Thoracic aorta (tissue), 2 donors: ENCODE results near the gene SKAP1. TPM values are rescaled to one million over a fixed set of nuclear protein-coding genes. Genes with fewer than 3 reads are reported as not detected.
"Not testable (repeated sequence)": the region's sequence is repeated elsewhere in the genome, so short reads cannot be mapped to it uniquely, and the experiment has no call there.

Experiments used
- ATAC-seq: fragments of 150-250 bp; one replicate; pipeline ENCODE4 v1.8.0; 2017; ENCODE audit warnings: low read depth; ENCODE audit not compliant: insufficient number of reproducible peaks, low FRiP score
- DNase-seq: peaks from one replicate; pipeline ENCODE4 v3.0.0-alpha.2; 2020; ENCODE audit warnings: low spot score
- H3K27ac ChIP-seq, 2 donors: fragments of 200-600 bp; sonication (generic); 1 replicate in 1 of 2; 2 replicates in 1 of 2; pipeline ENCODE4 v1.5.1; 2016; ENCODE audit warnings: mild to moderate bottlenecking in 2 of 2, moderate library complexity in 2 of 2
- H3K27me3 ChIP-seq: fragments of 200-600 bp; sonication (generic); replicated peaks from 2 replicates; pipeline ENCODE4 v1.6.0; 2016; ENCODE audit warnings: mild to moderate bottlenecking; ENCODE audit not compliant: insufficient read depth
- H3K36me3 ChIP-seq: fragments of 200-600 bp; sonication (generic); one replicate; pipeline ENCODE4 v1.5.1; 2016
- H3K4me1 ChIP-seq, 2 donors: fragments of 200-600 bp; sonication (generic); 1 replicate in 1 of 2; 2 replicates in 1 of 2; pipeline versions ENCODE4 v1.5.1 to v1.6.0; 2016; ENCODE audit warnings: low read depth in 2 of 2, mild to moderate bottlenecking in 1 of 2; ENCODE audit not compliant: control insufficient read depth in 1 of 2
- H3K4me3 ChIP-seq: fragments of 200-600 bp; sonication (generic); 2 replicates; pipeline ENCODE4 v1.5.1; 2016; ENCODE audit warnings: mild to moderate bottlenecking
- H3K9me3 ChIP-seq: fragments of 200-600 bp; sonication (generic); 2 replicates; pipeline ENCODE4 v1.5.1; 2016
- total RNA-seq, 2 donors: library from RNA; depleted of rRNA; stranded (reverse); fragments of >200 nt; gene quantifications; one replicate each; pipeline versions ENCODE4 v1.1.0 to v1.2.3, GENCODE V29; 2016
- TF ChIP-seq, protein P1 (sequence below): fragments of 200-600 bp; sonication (generic); IDR thresholded peaks from one replicate; pipeline ENCODE4 v1.5.1; 2019; ENCODE audit warnings: antibody characterized with exemption

SKAP1 gene
- total RNA-seq, 2 donors from 2014 or later, result 2.6 TPM; not detected in 1

DNA sequence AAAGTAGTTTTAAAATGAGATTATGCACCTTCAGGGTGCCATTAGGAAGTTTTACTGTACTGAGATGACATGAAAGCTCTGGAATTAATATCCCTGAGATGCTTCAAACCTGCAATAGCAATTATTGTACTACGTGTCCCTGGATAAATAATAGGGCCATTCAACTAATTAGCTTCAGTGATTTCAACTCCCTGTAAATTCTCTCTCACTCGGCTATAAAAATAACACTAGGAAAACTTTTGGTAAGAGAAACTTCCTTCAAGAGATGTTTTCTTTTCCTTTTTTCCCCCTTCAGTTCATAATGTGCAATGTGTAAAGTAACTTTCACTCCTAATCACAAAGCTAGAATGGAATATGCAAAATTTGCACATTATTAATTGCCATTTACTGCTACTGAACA lies 176.0 kb downstream of the SKAP1 start:
- ATAC-seq, result no peak
- DNase-seq, result no peak
- H3K27me3 ChIP-seq, result no peaks in the 10 kb centered on the region
- no peak overlapping the region for H3K4me3 ChIP-seq
- H3K4me1 ChIP-seq, result no peaks in the 10 kb centered on the region
- no peak overlapping the region for H3K27ac ChIP-seq
- TF ChIP-seq, protein P1, sequence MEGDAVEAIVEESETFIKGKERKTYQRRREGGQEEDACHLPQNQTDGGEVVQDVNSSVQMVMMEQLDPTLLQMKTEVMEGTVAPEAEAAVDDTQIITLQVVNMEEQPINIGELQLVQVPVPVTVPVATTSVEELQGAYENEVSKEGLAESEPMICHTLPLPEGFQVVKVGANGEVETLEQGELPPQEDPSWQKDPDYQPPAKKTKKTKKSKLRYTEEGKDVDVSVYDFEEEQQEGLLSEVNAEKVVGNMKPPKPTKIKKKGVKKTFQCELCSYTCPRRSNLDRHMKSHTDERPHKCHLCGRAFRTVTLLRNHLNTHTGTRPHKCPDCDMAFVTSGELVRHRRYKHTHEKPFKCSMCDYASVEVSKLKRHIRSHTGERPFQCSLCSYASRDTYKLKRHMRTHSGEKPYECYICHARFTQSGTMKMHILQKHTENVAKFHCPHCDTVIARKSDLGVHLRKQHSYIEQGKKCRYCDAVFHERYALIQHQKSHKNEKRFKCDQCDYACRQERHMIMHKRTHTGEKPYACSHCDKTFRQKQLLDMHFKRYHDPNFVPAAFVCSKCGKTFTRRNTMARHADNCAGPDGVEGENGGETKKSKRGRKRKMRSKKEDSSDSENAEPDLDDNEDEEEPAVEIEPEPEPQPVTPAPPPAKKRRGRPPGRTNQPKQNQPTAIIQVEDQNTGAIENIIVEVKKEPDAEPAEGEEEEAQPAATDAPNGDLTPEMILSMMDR, result no peak
- H3K9me3 ChIP-seq, result no peaks in the 10 kb centered on the region
- no peaks in the 10 kb centered on the region for H3K36me3 ChIP-seq

DNA sequence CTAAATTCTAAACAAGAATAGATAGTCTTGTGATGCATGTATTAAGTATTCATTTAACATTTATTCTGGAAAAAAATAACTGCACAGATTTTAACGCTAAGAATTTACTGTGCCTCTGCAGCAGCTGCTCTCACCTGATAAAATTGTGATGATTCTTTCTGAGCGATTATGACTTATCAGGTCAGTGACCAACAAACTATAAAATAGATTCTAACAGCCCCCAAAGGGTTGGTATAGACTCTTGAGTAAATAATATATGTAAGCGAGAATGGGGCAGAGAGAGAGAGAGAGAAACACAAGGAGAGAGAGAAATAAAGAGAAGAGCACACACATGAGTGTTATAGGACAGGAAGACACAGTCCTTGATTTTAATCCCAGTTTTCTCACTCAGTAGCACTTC lies 178.1 kb downstream of the SKAP1 start:
- H3K4me3 ChIP-seq, result no peak overlapping the region
- no peaks in the 10 kb centered on the region for H3K9me3 ChIP-seq
- no peak for DNase-seq
- no peaks in the 10 kb centered on the region for H3K36me3 ChIP-seq
- ATAC-seq, result no peak
- no peak overlapping the region for H3K27ac ChIP-seq
- H3K27me3 ChIP-seq, result no peaks in the 10 kb centered on the region
- TF ChIP-seq, protein P1, result no peak
- no peaks in the 10 kb centered on the region for H3K4me1 ChIP-seq

DNA sequence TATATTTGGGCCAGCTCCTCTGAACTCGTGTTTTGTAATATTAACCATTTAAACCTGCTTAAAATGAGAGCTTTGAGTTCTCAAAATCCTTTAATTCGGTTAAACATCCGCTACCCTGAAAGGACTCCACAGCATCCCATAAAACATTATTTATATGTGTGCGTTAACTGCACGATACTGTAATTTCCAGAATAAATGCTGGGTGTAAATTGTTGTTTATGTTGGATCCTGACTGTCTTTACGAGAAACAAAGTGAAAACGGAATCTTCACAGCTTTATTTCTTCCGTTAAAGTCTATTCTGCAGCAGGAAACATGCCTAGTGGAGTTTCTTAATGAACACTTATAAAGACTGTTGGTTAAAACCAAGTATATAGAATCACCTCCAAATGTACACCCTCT lies 179.1 kb downstream of the SKAP1 start:
- DNase-seq, result no peak
- TF ChIP-seq, protein P1, result no peak
- no peak for ATAC-seq

DNA sequence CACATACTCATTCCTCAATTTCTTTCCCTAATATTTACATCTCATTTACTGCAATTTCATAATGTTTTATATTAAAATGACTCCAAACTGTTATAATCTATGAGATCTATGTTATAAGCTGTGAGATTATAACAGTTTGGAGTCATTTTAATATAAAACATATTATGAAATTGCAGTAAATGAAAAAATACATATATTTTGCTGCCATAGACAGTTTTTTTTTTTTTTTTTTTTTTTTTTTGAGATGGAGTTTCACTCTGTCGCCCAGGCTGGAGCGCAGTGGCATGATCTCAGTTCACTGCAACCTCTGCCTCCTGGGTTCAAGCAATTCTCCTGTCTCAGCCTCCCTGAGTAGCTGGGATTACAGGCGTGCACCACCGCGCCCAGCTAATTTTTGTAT lies 180.0 kb downstream of the SKAP1 start:
- not testable (repeated sequence) for H3K36me3 ChIP-seq, H3K9me3 ChIP-seq, H3K27me3 ChIP-seq, DNase-seq, H3K27ac ChIP-seq, H3K4me1 ChIP-seq, ATAC-seq, H3K4me3 ChIP-seq

More for the DNA sequence above, 179.1 kb downstream of the SKAP1 start:
- Histone ChIP-seq H3K4me3 (no peak overlapping the region), H3K4me1 (no peaks in the 10 kb centered on the region), H3K9me3 (no peaks in the 10 kb centered on the region), H3K27me3 (no peaks in the 10 kb centered on the region), H3K27ac (no peak overlapping the region), H3K36me3 (no peaks in the 10 kb centered on the region)

DNA sequence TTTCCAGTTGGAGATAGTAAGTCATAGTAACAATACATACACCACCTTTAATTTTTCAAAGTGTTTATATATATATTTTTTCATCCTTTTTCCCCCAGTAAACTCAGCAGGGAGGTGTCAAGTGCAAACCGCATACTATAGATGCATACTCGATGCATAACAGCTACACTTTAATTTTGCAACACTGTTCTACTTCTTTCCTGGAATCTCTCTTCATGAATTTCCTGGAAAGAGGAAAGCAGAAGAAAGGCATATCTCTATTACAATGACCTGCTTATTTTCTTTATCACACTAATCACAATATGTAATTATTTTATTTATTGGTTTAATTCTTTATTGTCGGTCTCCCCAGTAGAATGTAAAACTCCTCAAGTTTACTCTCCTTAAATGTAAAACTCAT lies 182.4 kb downstream of the SKAP1 start:
- TF ChIP-seq, protein P1, result no peak
- no peaks in the 10 kb centered on the region for H3K27me3 ChIP-seq
- no peak for ATAC-seq

DNA sequence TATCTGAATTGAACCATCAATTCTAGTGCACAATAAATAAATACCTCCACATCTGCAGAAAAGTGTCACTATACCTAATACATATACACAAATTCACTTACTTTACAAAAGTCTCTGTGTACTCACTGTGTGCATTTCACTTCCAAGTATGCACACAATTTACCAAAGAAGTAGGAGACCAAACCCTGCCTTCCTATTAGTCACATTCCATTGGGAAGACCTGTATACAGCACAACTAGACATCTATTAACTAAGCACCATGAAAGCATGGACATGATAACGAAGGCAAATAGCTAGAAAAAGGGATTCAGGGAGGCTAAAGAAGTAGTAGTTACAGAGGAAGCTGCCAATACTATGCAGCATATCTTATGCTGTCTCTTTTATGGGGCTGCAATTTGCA lies 183.0 kb downstream of the SKAP1 start:
- Histone ChIP-seq H3K27me3 (no peaks in the 10 kb centered on the region), H3K36me3 (no peaks in the 10 kb centered on the region), H3K27ac (no peak overlapping the region), H3K9me3 (no peaks in the 10 kb centered on the region), H3K4me1 (no peaks in the 10 kb centered on the region), H3K4me3 (no peak overlapping the region)
- TF ChIP-seq, protein P1, result no peak
- DNase-seq (no peak), ATAC-seq (no peak)

More for the DNA sequence above, 182.4 kb downstream of the SKAP1 start:
- no peak for DNase-seq
- Histone ChIP-seq H3K4me1 (no peaks in the 10 kb centered on the region), H3K27ac (no peak overlapping the region), H3K9me3 (no peaks in the 10 kb centered on the region), H3K36me3 (no peaks in the 10 kb centered on the region), H3K4me3 (no peak overlapping the region)
